GM18498 (cell line): ENCODE measurements around the gene DND1.
A peak's percentile ranks its signal among the peaks of the same experiment; 100 is the strongest.
"Not testable (repeated sequence)": the region's sequence is repeated elsewhere in the genome, so short reads cannot be mapped to it uniquely, and the experiment has no call there.

Experiments used
- ATAC-seq: cut with Tn5 transposase; IDR thresholded peaks from one replicate; pipeline ENCODE4 v1.9.1; 2021; ENCODE audit warnings: mild to moderate bottlenecking, moderate library complexity; ENCODE audit not compliant: unreplicated experiment

The DND1 gene

DNA sequence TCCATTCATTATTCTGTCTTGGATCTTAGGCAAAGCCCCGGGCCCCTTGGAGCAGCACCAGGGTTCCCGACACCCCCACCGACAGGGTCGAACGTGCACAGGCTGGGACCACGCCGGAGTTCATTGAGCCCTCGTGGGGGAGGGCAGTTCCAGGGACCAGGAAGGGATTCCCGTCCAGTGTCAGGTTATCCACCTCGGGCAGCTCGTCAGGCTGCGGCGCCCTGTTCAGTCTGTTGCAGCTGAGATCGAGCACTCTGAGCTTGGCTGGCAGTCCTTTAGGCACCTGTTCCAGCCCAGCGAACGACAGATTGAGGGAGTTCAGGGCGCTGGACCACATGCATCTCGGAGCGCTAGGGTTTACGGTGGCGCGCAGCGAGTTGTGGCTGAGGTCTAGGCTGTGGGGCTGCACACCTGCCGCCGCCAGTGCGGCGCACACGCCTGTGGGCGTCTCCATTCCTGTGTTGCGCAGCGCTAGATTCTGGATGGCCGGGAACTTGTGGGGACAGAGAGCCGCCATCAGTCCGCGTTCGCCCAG is 41.5 kb downstream of the DND1 start:
- ATAC-seq: peak; percentile 31

DNA sequence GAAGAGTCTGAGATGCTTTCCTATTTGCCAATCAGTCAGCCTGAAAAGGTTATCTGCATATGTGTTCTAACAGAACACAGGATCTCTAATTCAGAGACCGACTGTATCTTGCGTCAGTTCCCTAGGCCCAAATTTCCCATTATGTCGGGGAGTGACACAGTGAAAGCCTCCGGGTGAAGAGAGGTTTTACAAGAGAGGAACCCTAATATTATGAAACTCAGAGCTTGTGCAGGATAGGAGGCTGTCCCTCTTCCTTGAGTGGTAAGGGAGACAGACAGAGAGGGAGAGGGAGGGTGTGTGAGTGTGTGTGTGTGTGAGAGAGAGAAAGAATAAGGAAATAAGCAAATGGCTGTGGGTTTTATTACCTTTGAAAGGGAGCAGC is 42.3 kb downstream of the DND1 start:
- no peak for ATAC-seq

GRCh38 chr5:140630292-140631035 is 42.9 kb downstream of the DND1 start:
- no peak for ATAC-seq

DNA sequence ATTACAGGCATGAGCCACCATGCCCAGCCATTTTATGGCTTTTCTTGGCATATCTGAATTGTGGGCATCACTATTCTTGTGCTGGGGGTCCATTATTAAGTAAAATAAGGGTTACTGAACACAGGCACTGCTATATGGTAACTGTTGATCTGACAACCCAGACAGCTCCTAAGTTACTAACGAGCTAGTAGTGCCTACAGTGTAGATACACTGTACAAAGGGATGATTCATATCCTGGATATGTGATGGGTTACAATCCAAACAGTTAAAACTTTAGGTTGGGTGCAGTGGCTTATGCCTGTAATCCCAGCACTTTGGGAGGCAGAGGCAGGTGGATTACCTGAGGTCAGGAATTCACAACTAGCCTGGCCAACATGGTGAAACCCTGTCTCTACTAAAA is 44.7 kb downstream of the DND1 start:
- no peak for ATAC-seq

- no peak for ATAC-seq
Observed at GRCh38 chr5:140627972-140628371, 45.4 kb downstream of the DND1 start.

DNA sequence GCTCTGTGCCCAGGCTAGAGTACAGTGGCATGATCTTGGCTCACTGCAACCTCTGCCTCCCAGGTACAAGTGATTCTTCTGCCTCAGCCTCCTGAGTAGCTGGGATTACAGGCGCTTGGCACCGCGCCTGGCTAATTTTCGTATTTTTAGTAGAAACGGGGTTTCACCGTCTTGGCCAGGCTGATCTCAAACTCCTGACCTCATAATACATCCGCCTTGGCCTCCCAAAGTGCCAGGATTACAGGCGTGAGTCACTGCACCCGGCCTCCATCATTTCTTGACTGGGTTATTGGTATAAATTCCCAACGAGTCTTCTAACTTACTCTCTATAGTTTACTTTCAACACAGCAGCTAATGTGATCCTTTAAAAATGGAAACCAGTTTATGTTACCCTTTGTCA is 48.5 kb downstream of the DND1 start:
- ATAC-seq: not testable (repeated sequence)

DNA sequence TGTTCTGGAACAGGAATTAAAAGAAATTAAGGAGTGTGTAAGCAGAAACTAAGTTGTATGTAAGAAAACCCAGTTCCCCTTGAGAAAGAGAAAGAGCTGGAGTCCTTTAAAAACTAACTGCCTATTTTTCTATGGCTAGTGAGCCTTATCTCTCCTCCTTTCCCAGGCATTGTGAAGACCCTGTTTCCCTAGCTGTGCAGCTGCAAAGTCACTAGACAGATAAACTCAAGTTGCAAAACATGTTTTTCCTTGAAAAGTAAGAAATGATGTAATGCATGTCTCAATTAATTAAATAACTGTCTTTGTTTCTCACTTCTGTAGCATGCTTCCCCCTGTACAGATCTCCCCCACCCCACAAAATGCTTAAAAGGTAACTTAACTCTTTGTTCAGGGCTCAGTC is 50.3 kb downstream of the DND1 start:
- not testable (repeated sequence) for ATAC-seq

DNA sequence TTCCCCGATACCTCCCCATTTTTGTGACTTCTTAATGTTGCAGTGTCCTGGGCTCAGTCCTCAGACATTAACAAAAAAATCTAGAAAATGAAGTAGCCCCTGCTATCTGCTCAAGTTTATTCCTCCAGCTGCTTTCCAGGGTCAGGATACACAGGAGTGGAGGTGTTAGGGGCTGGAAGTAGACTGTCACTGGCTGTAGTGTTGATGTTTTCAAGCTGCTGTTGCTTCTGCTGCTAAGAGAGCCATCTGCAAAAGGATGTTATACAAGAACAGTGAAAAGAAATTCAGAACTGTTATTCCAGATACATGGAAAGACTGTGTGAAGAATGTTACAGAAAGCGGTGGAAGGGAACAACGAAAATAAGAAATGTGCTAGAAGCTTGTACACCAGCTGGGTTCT is 51.1 kb downstream of the DND1 start:
- ATAC-seq: no peak
